ENCODE measurements around the gene CFAP47.

Gene CFAP47

GRCh38 chrX:36241397-36241796, 321.9 kb downstream of the CFAP47 start:
- no peak for DNase-seq (ENCODE audit: low read depth in 2 of 2)

GRCh38 chrX:36266155-36266554, 346.6 kb downstream of the CFAP47 start:
- no peak for DNase-seq (ENCODE audit: low read depth in 2 of 2)

GRCh38 chrX:36310136-36310535, 390.6 kb downstream of the CFAP47 start:
- no peak for DNase-seq (ENCODE audit: low read depth in 2 of 2)

- no peak for DNase-seq (ENCODE audit: low read depth in 2 of 2)
These were observed 394.8 kb downstream of the CFAP47 start for GRCh38 chrX:36314303-36314702.

- no peak for DNase-seq (ENCODE audit: low read depth in 2 of 2)
These were observed 415.0 kb downstream of the CFAP47 start for GRCh38 chrX:36334572-36334971.

- DNase-seq (ENCODE audit: low read depth in 2 of 2) = no peak
These were observed 417.2 kb downstream of the CFAP47 start for GRCh38 chrX:36336751-36337150.

GRCh38 chrX:36344301-36344700, 424.8 kb downstream of the CFAP47 start:
- DNase-seq (ENCODE audit: low read depth in 2 of 2) = no peak

- DNase-seq (ENCODE audit: low read depth in 2 of 2) = no peak
These were observed 429.0 kb downstream of the CFAP47 start for GRCh38 chrX:36348509-36348908.

GRCh38 chrX:36357855-36358254, 438.3 kb downstream of the CFAP47 start:
- no peak for DNase-seq (ENCODE audit: low read depth in 2 of 2)

GRCh38 chrX:36364262-36364661, 444.7 kb downstream of the CFAP47 start:
- no peak for DNase-seq (ENCODE audit: low read depth in 2 of 2)

- no peak for DNase-seq (ENCODE audit: low read depth in 2 of 2)
These were observed 464.0 kb downstream of the CFAP47 start for GRCh38 chrX:36383495-36383894.

- DNase-seq (ENCODE audit: low read depth in 2 of 2) = no peak
These were observed 469.4 kb downstream of the CFAP47 start for GRCh38 chrX:36388901-36389300.

- DNase-seq (ENCODE audit: low read depth in 2 of 2) = no peak
These were observed 482.2 kb downstream of the CFAP47 start for GRCh38 chrX:36401774-36402173.

- no peak for DNase-seq (ENCODE audit: low read depth in 2 of 2)
These were observed 488.3 kb downstream of the CFAP47 start for GRCh38 chrX:36407836-36408235.

GRCh38 chrX:36414056-36414455, 494.5 kb downstream of the CFAP47 start:
- DNase-seq (ENCODE audit: low read depth in 2 of 2) = no peak

- DNase-seq (ENCODE audit: low read depth in 2 of 2) = no peak
These were observed 502.8 kb downstream of the CFAP47 start for GRCh38 chrX:36422368-36422767.

GRCh38 chrX:36431819-36432218, 512.3 kb downstream of the CFAP47 start:
- no peak for DNase-seq (ENCODE audit: low read depth in 2 of 2)

- no peak for DNase-seq (ENCODE audit: low read depth in 2 of 2)
These were observed 515.0 kb downstream of the CFAP47 start for GRCh38 chrX:36434522-36434921.

Measured in stimulated activated CD8-positive, alpha-beta memory T cell treated with anti-CD3 and anti-CD28 coated beads, Interleukin-15, amount 100 ng/mL, for 48 hours (primary cell).